Left renal cortex interstitium (tissue), 4 donors: ENCODE results near the gene TP63. TPM values are rescaled to one million over a fixed set of nuclear protein-coding genes. Genes with fewer than 3 reads are reported as not detected.

ENCODE experiments used
- DNase-seq, 4 donors: peaks; one replicate each; pipeline ENCODE4 v3.0.0-alpha.2; 2013; ENCODE audit warnings: low read depth in 4 of 4, low spot score in 2 of 4, missing footprints in 1 of 4
- polyA plus RNA-seq, 4 donors: library from polyadenylated mRNA; unstranded; fragments of 120-200 nt; gene quantifications; one replicate each; pipeline ENCODE4 v1.2.1, GENCODE V29; 2013; ENCODE audit not compliant: insufficient read length in 4 of 4

Gene TP63
- polyA plus RNA-seq, 4 donors: 1.1 to 1.9 (median 1.7) TPM

- no peak for DNase-seq
Observed at GRCh38 chr3:189772584-189772983, 141.4 kb downstream of the TP63 start.

GRCh38 chr3:189773056-189773455, 141.9 kb downstream of the TP63 start:
- DNase-seq: no peak

GRCh38 chr3:189776149-189776824, 145.1 kb downstream of the TP63 start:
- DNase-seq: no peak

GRCh38 chr3:189778340-189778950, 147.3 kb downstream of the TP63 start:
- no peak for DNase-seq

- DNase-seq: no peak
Observed at GRCh38 chr3:189779166-189779565, 148.0 kb downstream of the TP63 start.

GRCh38 chr3:189780546-189781270, 149.5 kb downstream of the TP63 start:
- no peak for DNase-seq

GRCh38 chr3:189781415-189781814, 150.2 kb downstream of the TP63 start:
- peak in 1 of 4 donors; percentile 39 for DNase-seq

GRCh38 chr3:189786479-189787064, 155.4 kb downstream of the TP63 start:
- DNase-seq: no peak

- no peak for DNase-seq
Observed at GRCh38 chr3:189787191-189787590, 156.0 kb downstream of the TP63 start.

GRCh38 chr3:189787632-189788031, 156.4 kb downstream of the TP63 start:
- no peak for DNase-seq

- no peak for DNase-seq
Observed at GRCh38 chr3:189789432-189789831, 158.2 kb downstream of the TP63 start.

- DNase-seq: no peak
Observed at GRCh38 chr3:189790658-189791057, 159.5 kb downstream of the TP63 start.

- no peak for DNase-seq
Observed at GRCh38 chr3:189792046-189792929, 161.1 kb downstream of the TP63 start.

GRCh38 chr3:189794518-189794917, 163.3 kb downstream of the TP63 start:
- no peak for DNase-seq

- no peak for DNase-seq
Observed at GRCh38 chr3:189797103-189797750, 166.0 kb downstream of the TP63 start.

GRCh38 chr3:189799366-189799765, 168.2 kb downstream of the TP63 start:
- DNase-seq: no peak

- no peak for DNase-seq
Observed at GRCh38 chr3:189800436-189800835, 169.2 kb downstream of the TP63 start.

GRCh38 chr3:189803254-189803653, 172.1 kb downstream of the TP63 start:
- no peak for DNase-seq

- no peak for DNase-seq
Observed at GRCh38 chr3:189805375-189806067, 174.3 kb downstream of the TP63 start.
